Omental fat pad (tissue), 4 donors: Measurements from ENCODE around the gene PTP4A2. TPM values are rescaled to one million over a fixed set of nuclear protein-coding genes. Genes with fewer than 3 reads are reported as not detected.

Experiments used
- ATAC-seq: fragments of 150-250 bp; one replicate; pipeline ENCODE4 v1.9.1; 2016; ENCODE audit warnings: mild to moderate bottlenecking, moderate library complexity; ENCODE audit not compliant: low FRiP score
- DNase-seq: peaks from one replicate; pipeline ENCODE4 v3.0.0-alpha.2; 2019; ENCODE audit warnings: low spot score
- total RNA-seq, 4 donors: library from RNA; depleted of rRNA; stranded (reverse); fragments of >200 nt; gene quantifications; one replicate each; pipeline ENCODE4 v1.1.0, GENCODE V29; 2016
- TF ChIP-seq, protein P1 (sequence below), 3 donors: fragments of 450-650 bp; IDR thresholded peaks; one replicate each; pipeline ENCODE4 v1.5.1; 2016 to 2017; ENCODE audit warnings: antibody characterized with exemption in 3 of 3, mild to moderate bottlenecking in 3 of 3, moderate library complexity in 2 of 3

PTP4A2 gene
- total RNA-seq, 4 donors from 2014 or later = 216 to 385 (median 283) TPM

DNA sequence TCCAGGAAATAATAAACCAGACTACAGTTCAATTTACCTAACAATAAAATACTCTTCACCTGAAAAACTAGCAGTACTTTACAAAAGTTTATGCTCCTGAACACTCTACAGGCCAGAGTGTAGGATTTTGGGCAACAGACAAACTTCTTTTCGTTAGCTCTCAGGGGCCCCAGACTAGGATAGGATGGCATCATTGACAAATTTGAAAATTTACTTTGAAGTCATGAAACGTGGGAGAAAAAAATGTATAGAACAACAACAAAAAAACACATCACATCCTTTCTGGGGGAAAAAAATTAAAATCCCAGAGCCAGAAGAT, 1.2 kb downstream of the PTP4A2 start:
- no peak for DNase-seq
- TF ChIP-seq, protein P1, sequence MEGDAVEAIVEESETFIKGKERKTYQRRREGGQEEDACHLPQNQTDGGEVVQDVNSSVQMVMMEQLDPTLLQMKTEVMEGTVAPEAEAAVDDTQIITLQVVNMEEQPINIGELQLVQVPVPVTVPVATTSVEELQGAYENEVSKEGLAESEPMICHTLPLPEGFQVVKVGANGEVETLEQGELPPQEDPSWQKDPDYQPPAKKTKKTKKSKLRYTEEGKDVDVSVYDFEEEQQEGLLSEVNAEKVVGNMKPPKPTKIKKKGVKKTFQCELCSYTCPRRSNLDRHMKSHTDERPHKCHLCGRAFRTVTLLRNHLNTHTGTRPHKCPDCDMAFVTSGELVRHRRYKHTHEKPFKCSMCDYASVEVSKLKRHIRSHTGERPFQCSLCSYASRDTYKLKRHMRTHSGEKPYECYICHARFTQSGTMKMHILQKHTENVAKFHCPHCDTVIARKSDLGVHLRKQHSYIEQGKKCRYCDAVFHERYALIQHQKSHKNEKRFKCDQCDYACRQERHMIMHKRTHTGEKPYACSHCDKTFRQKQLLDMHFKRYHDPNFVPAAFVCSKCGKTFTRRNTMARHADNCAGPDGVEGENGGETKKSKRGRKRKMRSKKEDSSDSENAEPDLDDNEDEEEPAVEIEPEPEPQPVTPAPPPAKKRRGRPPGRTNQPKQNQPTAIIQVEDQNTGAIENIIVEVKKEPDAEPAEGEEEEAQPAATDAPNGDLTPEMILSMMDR (IDR thresholded peaks at IDR 0.05) = no peak
- no peak for ATAC-seq

DNA sequence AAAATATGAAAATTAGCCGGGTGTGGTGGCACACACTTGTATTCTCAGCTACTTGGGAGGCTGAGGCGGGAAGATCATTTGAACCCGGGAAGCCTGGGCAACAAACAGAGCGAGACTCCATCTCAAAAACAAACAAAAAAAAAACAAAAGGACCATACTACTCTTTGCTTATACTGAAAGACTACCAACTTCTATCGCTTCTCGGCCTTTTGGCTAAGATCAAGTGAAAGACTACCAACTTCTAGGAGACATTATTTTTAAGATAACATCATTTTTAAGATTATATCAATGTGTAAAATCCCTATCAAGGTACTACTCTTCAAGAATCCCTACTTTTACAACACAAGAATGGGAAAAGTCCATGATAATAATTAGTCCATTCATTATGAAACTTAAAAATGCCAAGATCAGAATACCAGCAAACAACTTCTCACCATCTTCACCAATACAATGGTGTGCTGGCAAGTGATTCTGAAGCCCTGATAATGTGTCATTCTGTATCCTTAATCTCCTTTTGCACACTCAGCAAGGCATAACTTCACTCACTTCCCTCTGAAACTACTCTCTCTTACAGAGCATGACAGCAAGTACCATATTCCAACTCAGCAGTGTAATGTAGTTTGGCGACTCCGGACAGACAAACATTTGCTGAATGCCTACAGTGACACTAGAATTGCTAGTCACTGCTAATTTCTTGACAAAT, 1.7 kb downstream of the PTP4A2 start:
- no peak for ATAC-seq
- DNase-seq = no peak

DNA sequence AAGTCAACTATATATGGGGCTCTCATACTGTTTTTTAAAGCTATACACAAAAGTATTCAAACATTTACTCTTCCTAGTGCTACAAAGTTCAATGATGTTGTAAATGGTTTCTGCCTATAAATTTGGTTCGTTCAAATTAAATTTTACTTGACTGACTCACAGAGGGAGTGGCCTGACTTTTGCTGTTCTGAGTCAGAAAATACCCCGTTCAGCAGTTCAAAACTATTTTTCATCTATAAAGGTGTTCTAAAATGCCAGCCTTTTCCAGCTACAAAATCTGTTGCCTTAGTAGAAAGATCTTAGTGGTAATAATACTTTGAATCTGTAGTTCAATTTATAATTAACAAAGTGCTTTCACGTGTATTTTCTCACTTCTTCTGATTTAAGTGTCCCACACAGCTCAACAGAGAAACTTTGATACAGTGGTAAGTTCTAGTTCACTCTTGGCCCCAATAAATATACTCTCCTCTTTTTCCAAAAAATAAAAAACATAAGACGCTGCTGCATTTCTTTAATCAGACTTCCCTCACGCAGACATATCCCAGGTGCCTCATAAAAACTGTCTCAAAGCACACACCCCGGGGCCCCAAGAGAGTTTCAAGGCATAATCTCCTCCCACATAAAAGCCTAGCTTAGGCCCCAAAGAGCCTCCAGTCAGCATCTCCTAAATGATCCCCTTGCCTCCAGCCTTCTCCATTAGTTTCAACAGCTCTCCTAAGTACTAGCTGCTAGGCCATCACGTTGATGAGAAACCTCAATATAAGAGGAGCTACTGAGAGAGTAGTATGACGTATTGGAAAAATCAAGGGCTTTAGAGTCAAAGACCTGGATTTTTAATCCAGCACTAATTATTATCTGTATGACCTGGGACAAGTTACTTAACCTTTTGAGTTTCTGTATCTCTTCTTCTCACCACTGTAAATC, 3.2 kb downstream of the PTP4A2 start:
- TF ChIP-seq, protein P1 (IDR thresholded peaks at IDR 0.05) = no peak

More for the DNA sequence above, 1.7 kb downstream of the PTP4A2 start:
- TF ChIP-seq, protein P1 (IDR thresholded peaks at IDR 0.05) = no peak

DNA sequence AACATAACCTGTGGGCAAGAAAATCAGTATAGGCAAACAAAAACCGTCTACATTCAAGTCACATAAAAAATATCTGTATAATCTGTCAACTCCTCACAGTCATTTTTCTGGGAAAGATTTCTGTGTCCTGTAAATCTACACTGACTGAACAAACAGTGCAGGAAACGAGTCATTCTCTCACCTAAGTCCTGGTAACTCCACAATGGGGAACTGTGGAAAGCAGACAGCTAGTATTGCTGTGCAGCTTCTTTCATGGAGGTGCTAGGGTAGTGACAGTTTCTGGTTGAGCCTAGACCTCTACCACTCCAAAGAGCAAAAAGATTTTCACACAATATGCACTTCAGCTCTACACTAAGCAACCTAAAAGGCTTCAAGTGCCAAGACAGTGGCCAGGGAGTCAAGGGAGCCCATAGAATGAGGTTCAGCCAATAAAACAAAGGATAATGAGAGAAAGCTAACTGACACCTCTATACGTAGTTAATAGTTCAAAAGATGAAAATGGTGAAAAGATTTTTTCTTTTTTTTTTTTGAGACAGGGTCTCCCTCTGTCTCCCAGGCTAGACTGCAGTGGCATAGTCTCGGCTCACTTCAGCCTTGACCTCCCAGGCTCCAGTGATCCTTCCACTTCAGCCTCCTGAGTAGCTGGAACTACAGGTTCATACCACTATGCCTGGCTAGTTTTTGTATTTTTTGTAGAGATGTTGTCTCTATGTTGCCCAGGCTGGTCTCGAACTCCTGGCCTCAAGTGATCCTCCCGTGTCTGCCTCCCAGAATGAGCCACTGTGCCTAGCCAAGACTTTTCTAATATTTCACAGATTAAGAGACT, 5.5 kb downstream of the PTP4A2 start:
- no peak for ATAC-seq
- TF ChIP-seq, protein P1 (IDR thresholded peaks at IDR 0.05) = no peak
- no peak for DNase-seq

More for the DNA sequence above, 3.2 kb downstream of the PTP4A2 start:
- DNase-seq (no peak), ATAC-seq (no peak)

DNA sequence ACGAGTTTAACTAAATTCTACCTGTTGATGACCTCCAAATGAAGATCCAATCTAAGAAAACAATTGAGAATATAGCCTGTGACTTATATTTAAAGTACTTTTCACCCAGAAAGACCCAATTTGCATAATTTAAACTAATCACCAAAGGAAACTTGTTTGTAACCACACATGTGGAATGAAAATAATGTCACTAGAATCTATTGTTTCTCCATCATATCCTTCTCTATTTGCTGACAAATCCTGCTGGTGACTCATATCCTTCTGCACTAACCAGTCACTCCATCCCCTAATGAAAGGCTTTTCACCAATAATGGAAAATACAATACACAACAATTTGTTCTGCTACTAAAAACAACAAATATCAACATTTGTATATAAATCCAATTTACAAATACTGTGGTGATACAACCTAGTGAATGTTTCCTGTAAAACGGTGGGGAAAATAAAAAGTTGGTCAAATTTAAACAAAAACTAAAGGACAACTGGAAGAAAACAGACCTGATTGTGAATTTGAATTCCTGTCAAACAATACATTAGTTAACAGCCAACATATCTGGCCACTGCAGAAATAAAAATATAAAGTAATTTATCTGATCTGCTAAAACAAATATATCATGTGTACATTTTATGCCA, 6.5 kb downstream of the PTP4A2 start:
- DNase-seq = no peak
- ATAC-seq = peak; percentile 53

More for the DNA sequence above, 6.5 kb downstream of the PTP4A2 start:
- TF ChIP-seq, protein P1 (IDR thresholded peaks at IDR 0.05) = no peak
